Heart left ventricle (tissue), 16 donors: ENCODE measurements around the gene RHBDL3. TPM values are rescaled to one million over a fixed set of nuclear protein-coding genes. Genes with fewer than 3 reads are reported as not detected.

Experiments
- ATAC-seq, 4 donors: fragments of 200-7000 bp; cut with Tn5 transposase; one replicate each; pipeline ENCODE4 v1.9.1; 2020 to 2022; ENCODE audit warnings: moderate library complexity in 4 of 4, mild to moderate bottlenecking in 3 of 4, moderate number of reproducible peaks in 1 of 4
- DNase-seq, 5 donors: peaks; one replicate each; pipeline ENCODE4 v3.0.0-alpha.2; 2020
- H3K27ac ChIP-seq, 12 donors: fragments of 200-600 bp; sonication (generic) in 4 of 12; one replicate each; pipeline versions ENCODE4 v1.5.0 to v1.8.0; 2016 to 2022; ENCODE audit warnings: mild to moderate bottlenecking in 2 of 12
- H3K27me3 ChIP-seq, 9 donors: fragments of 200-600 bp; sonication (generic) in 2 of 9; one replicate each; pipeline versions ENCODE4 v1.5.1 to v1.8.0; 2016 to 2022; ENCODE audit warnings: mild to moderate bottlenecking in 3 of 9
- H3K36me3 ChIP-seq, 9 donors: fragments of 200-600 bp; sonication (generic) in 2 of 9; one replicate each; pipeline versions ENCODE4 v1.5.0 to v1.8.0; 2018 to 2022; ENCODE audit warnings: mild to moderate bottlenecking in 2 of 9
- H3K4me1 ChIP-seq, 12 donors: fragments of 200-600 bp; sonication (generic) in 4 of 12; one replicate each; pipeline versions ENCODE4 v1.5.0 to v1.8.0; 2016 to 2022; ENCODE audit warnings: mild to moderate bottlenecking in 3 of 12
- H3K4me3 ChIP-seq, 12 donors: fragments of 200-600 bp; sonication (generic) in 4 of 12; one replicate each; pipeline versions ENCODE4 v1.5.0 to v1.8.0; 2017 to 2022; ENCODE audit warnings: mild to moderate bottlenecking in 9 of 12, moderate library complexity in 4 of 12
- H3K9me3 ChIP-seq, 12 donors: fragments of 200-600 bp; sonication (generic) in 4 of 12; one replicate each; pipeline versions ENCODE4 v1.5.0 to v1.8.0; 2016 to 2022; ENCODE audit warnings: mild to moderate bottlenecking in 1 of 12
- POLR2A ChIP-seq, 2 donors: fragments of 450-650 bp; IDR thresholded peaks; one replicate each; pipeline ENCODE4 v1.6.1; 2017; ENCODE audit warnings: antibody characterized with exemption in 2 of 2, mild to moderate bottlenecking in 2 of 2, moderate library complexity in 2 of 2
- WGBS, 4 donors: extraction: QIAGEN DNeasy Blood & Tissue Kit in 2 of 4; methylation state at CpG; one replicate each; pipeline versions ENCODE4 v1.1.5 to v1.1.7; 2013 to 2018; 5-methylcytosine and 5-hydroxymethylcytosine counted together
- intact Hi-C, 10 donors: fragments of 100-400 bp; cut with DNase I; formaldehyde crosslinking; loops; one replicate each; pipeline versions ENCODE4 v1.11.1 to v1.14.2; 2022
- long read RNA-seq, 3 donors: library from polyadenylated mRNA; unstranded; transcript quantifications; one replicate each; pipeline ENCODE4 v2.0.0, GENCODE V29; 2020 to 2021
- polyA plus RNA-seq, 2 donors: library from polyadenylated mRNA; stranded (reverse); fragments of 200-250 nt; gene quantifications; one replicate each; pipeline ENCODE4 v1.2.3, GENCODE V29; 2013
- total RNA-seq, 9 donors: library from RNA; depleted of rRNA in 2 of 9; stranded (reverse); fragments of >200 nt in 2 of 9; fragmentation: NEBNext Ultra II Directional in 3 of 9; extraction: Animal tissue kit (Norgen Biotek cat#: 25700) in 3 of 9; gene quantifications; one replicate each; pipeline versions ENCODE4 v1.1.0 to v1.2.4, GENCODE V29; 2016 to 2023
- TF ChIP-seq, protein P1 (sequence below), 12 donors: fragments of 200-600 bp; sonication (generic) in 4 of 12; IDR thresholded peaks; one replicate each; pipeline versions ENCODE4 v1.5.0 to v1.8.0; 2018 to 2022; ENCODE audit warnings: antibody characterized with exemption in 12 of 12, mild to moderate bottlenecking in 5 of 12
- donor health status: ischemic (EF 13 %, LVEDD 7.1; RV severe dilation, severe dysfunction).
- donor health status: healthy with polysubstance abuse.
- donor health status: DM: no; HTN: yes; CAD: no.
- donor health status: DM: no; HTN: no; CAD: no.
- donor health status: ischemic (EF 25% LVEDD 6.9; RV normal size, moderate dysfunction).
- donor health status: ischemic (EF 25% LVEDD 5.7; RV mildly dilated, moderate dysfunction).
- donor health status: healthy.
- donor health status: DM: yes; HTN: yes; CAD: no.
- donor health status: ischemic (EF 35%, LVEDD 5.7; RV mildly dilated, moderate dysfunction).
- donor health status: nonischemic (EF 11% LVEDD 7.7; RV severe dilation, severe dysfunction).
- donor health status: DM: yes; HTN: yes; CAD: no.
- donor health status: PGD.
- donor health status: ischemic (EF 29% LVEDD 5.4; RV normal size, mild dysfunction).
- donor health status: nonischemic (EF 23%, LVEDD 6.1; RV moderate dilation, normal function).

The RHBDL3 gene, protein sequence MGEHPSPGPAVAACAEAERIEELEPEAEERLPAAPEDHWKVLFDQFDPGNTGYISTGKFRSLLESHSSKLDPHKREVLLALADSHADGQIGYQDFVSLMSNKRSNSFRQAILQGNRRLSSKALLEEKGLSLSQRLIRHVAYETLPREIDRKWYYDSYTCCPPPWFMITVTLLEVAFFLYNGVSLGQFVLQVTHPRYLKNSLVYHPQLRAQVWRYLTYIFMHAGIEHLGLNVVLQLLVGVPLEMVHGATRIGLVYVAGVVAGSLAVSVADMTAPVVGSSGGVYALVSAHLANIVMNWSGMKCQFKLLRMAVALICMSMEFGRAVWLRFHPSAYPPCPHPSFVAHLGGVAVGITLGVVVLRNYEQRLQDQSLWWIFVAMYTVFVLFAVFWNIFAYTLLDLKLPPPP
- total RNA-seq (1 to 10 TPM in 3 of 9 donors, under 1 TPM in 6; 0.05 to 3.8 (median 0.36) TPM), polyA plus RNA-seq (1 to 10 TPM in 1 of 2 donors, under 1 TPM in 1; 0.25 to 4.8 TPM)
- long read RNA-seq, donor 1, partial matches to known transcripts: 1 of 5 reads
- long read RNA-seq, donor 1, other reads (novel, unspliced or antisense): 4 of 5 reads
- long read RNA-seq, donor 2: 0 reads
- long read RNA-seq, donor 3: 0 reads

DNA sequence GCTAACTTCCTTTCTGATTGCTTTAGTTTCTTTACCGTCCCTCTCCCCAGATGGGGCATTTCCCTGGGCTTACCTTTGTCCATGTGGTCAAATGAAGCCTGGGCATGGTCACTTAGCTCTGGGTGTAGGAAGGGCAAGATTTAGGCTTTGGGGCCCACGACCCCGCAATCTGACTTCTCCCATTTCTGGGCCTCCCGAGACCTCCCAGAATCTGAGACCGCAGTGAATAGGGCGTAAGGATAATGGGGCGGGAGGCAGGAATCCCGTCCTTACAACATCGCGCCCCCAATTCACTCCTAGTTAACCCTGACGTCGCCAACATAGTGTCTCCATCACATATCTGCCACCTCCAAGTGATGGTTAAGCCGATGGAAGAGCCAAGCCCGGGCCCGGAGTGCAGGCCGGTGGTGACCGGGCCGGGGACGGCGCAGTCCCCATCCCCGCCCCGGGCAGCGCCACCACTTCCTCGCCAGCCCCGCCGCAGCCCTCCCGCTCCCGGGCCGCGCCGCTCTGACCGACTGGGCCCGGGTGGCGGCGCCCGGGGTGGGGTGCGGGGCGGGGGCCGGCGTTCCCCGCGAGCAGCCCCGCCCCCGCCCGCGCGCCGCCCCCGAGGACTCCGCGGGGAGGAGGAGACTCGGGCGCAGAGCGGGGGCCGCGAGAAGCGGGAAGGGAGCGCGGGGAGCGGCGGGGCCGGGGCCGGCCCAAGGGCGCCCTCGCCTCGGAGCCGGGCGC, at the start of gene RHBDL3:
TSS of gene RHBDL3 (plus strand) at position 641 of the 732 bp plus-strand sequence. CDS start 358 bp downstream, outside the sequence.
- Histone ChIP-seq H3K36me3 (no peaks in the 10 kb centered on the region), H3K4me1 (peaks cover 0 to 38% (median 16%) of the 10 kb centered on the region in 12 donors), H3K27me3 (peaks cover 0 to 74% (median 24%) of the 10 kb centered on the region in 9 donors), H3K9me3 (no peaks in the 10 kb centered on the region), H3K4me3 (peak within 1 kb of the TSS; percentile 54 to 81 (median 62)), H3K27ac (peak within 1 kb of the TSS in 2 of 12 donors; percentile 34 to 51)
- DNase-seq (peak in 2 of 5 donors; percentile 50 to 57), ATAC-seq (peak in 3 of 4 donors; percentile 18 to 46 (median 25))
- TF ChIP-seq, protein P1, sequence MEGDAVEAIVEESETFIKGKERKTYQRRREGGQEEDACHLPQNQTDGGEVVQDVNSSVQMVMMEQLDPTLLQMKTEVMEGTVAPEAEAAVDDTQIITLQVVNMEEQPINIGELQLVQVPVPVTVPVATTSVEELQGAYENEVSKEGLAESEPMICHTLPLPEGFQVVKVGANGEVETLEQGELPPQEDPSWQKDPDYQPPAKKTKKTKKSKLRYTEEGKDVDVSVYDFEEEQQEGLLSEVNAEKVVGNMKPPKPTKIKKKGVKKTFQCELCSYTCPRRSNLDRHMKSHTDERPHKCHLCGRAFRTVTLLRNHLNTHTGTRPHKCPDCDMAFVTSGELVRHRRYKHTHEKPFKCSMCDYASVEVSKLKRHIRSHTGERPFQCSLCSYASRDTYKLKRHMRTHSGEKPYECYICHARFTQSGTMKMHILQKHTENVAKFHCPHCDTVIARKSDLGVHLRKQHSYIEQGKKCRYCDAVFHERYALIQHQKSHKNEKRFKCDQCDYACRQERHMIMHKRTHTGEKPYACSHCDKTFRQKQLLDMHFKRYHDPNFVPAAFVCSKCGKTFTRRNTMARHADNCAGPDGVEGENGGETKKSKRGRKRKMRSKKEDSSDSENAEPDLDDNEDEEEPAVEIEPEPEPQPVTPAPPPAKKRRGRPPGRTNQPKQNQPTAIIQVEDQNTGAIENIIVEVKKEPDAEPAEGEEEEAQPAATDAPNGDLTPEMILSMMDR (IDR thresholded peaks at IDR 0.05): no peak
- TF ChIP-seq POLR2A (IDR thresholded peaks at IDR 0.05): no peak
- intact Hi-C loops: loop anchor here in 1 of 10 donors (10.0 kb wide), 1 partner anchor 61 kb away; no protein-coding TSS in a partner anchor
- WGBS, 4 donors: 2 to 6% (median 4%) methylated on average over 13 to 68 of the region's 68 CpGs

DNA sequence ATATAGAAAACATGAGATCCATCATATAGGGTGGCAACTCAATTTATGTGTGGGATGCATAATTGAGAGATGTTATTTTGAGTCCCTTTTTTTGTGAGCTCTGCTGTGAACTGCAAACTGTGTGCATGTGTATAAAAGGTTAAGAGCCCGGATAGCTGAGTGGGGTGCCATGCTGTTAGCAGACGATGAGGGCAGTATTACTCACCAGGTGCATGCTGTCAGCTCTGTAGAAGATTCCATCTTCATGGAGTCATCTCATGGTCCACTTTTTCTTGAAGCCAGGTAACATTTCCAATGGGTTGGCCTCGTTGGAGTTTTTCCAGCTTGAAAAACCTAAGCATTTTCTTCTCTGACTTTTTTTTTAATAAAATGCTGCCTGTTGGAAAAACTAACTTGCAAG, 43.0 kb upstream of the RHBDL3 start:
- Histone ChIP-seq H3K4me1 (no peaks in the 10 kb centered on the region), H3K4me3 (no peak overlapping the region), H3K9me3 (no peaks in the 10 kb centered on the region), H3K27me3 (no peaks in the 10 kb centered on the region), H3K27ac (no peak overlapping the region), H3K36me3 (peaks cover 0 to 86% (median 59%) of the 10 kb centered on the region in 9 donors)
- intact Hi-C loops: no loop called here
- ATAC-seq (no peak), DNase-seq (no peak)
- 71 to 82% (median 72%) methylated on average over 3 of the region's 3 CpGs for WGBS, 4 donors
- TF ChIP-seq POLR2A (IDR thresholded peaks at IDR 0.05): no peak
- TF ChIP-seq, protein P1 (IDR thresholded peaks at IDR 0.05): no peak

DNA sequence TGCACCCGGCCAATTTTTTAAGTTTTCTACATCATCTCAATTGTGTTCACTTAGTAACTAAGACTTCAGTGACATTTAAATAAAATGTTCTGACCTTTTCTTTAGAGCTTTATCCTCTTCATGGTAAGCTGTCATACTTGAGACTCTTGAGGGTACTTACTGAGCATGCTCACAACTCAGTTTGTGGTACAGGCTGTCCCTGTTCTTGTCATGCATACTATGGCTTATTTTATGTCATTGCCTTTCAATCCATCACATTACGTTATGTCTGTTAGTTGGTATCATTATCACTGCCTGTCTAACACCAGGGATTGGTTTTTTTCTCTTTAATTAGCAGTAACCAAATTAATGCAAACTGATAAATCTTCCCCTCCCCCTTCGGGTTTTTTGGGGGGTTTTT, 41.9 kb upstream of the RHBDL3 start:
- ATAC-seq (peak in 2 of 4 donors; percentile 64 to 74), DNase-seq (no peak)
- no peaks in the 10 kb centered on the region for H3K9me3 ChIP-seq
- TF ChIP-seq, protein P1 (IDR thresholded peaks at IDR 0.05): no peak
- TF ChIP-seq POLR2A (IDR thresholded peaks at IDR 0.05): no peak
- intact Hi-C loops: no loop called here
- H3K4me3 ChIP-seq: no peak overlapping the region
- 91 to 96% (median 94%) methylated on average over 3 of the region's 3 CpGs for WGBS, 4 donors
- H3K36me3 ChIP-seq: peaks cover 0 to 86% (median 54%) of the 10 kb centered on the region in 9 donors
- no peak overlapping the region for H3K27ac ChIP-seq
- no peaks in the 10 kb centered on the region for H3K27me3 ChIP-seq
- H3K4me1 ChIP-seq: no peaks in the 10 kb centered on the region
